ENCODE data around the gene IQGAP1. TPM values are rescaled to one million over a fixed set of nuclear protein-coding genes. Genes with fewer than 3 reads are reported as not detected.

IQGAP1 gene
- total RNA-seq, 4 donors from 2014 or later: 181 to 285 (median 193) TPM

- Histone ChIP-seq H3K27me3 (no peaks in the 10 kb centered on the region), H3K27ac (no peak overlapping the region), H3K36me3 (peaks cover 0 to 96% (median 2%) of the 10 kb centered on the region in 3 donors), H3K4me1 (peaks cover 0 to 20% (median 4%) of the 10 kb centered on the region in 3 donors), H3K9me3 (no peaks in the 10 kb centered on the region), H3K4me3 (no peak overlapping the region)
- TF ChIP-seq POLR2A (IDR thresholded peaks at IDR 0.05) (no peak), CTCF (IDR thresholded peaks at IDR 0.05) (no peak)
- intact Hi-C loops (cut with DNase I): no loop called here
- 76 to 83% methylated on average over 4 of the region's 4 CpGs for WGBS, 2 donors
- no peak for DNase-seq
Observed at GRCh38 chr15:90436952-90437351, 48.9 kb downstream of the IQGAP1 start.

GRCh38 chr15:90437516-90437915 lies 49.5 kb downstream of the IQGAP1 start:
- DNase-seq: no peak
- peaks cover 0 to 96% (median 7%) of the 10 kb centered on the region in 3 donors for H3K36me3 ChIP-seq
- no peak overlapping the region for H3K4me3 ChIP-seq
- no peaks in the 10 kb centered on the region for H3K27me3 ChIP-seq
- no peaks in the 10 kb centered on the region for H3K9me3 ChIP-seq
- TF ChIP-seq POLR2A (IDR thresholded peaks at IDR 0.05) (no peak), CTCF (IDR thresholded peaks at IDR 0.05) (no peak)
- H3K4me1 ChIP-seq: peaks cover 0 to 15% (median 4%) of the 10 kb centered on the region in 3 donors
- H3K27ac ChIP-seq: no peak overlapping the region
- intact Hi-C loops (cut with DNase I): no loop called here
- WGBS, 2 donors: 91 to 100% methylated on average over 2 of the region's 2 CpGs

- H3K9me3 ChIP-seq: no peaks in the 10 kb centered on the region
- no peak for TF ChIP-seq CTCF (IDR thresholded peaks at IDR 0.05)
- no peak for TF ChIP-seq POLR2A (IDR thresholded peaks at IDR 0.05)
- intact Hi-C loops (cut with DNase I): no loop called here
- H3K36me3 ChIP-seq: peaks cover 0 to 96% (median 27%) of the 10 kb centered on the region in 3 donors
- H3K27ac ChIP-seq: no peak overlapping the region
- no peak overlapping the region for H3K4me3 ChIP-seq
- DNase-seq: no peak
- 48 to 61% methylated on average over 2 of the region's 2 CpGs for WGBS, 2 donors
- no peaks in the 10 kb centered on the region for H3K27me3 ChIP-seq
- peaks cover 0 to 11% (median 4%) of the 10 kb centered on the region in 3 donors for H3K4me1 ChIP-seq
Observed at GRCh38 chr15:90439946-90440345, 51.9 kb downstream of the IQGAP1 start.

GRCh38 chr15:90441027-90441426 lies 53.0 kb downstream of the IQGAP1 start:
- intact Hi-C loops (cut with DNase I): no loop called here
- H3K9me3 ChIP-seq: no peaks in the 10 kb centered on the region
- no peaks in the 10 kb centered on the region for H3K27me3 ChIP-seq
- 87 to 89% methylated on average over 3 of the region's 3 CpGs for WGBS, 2 donors
- TF ChIP-seq CTCF (IDR thresholded peaks at IDR 0.05) (no peak), POLR2A (IDR thresholded peaks at IDR 0.05) (no peak)
- H3K27ac ChIP-seq: no peak overlapping the region
- DNase-seq: no peak
- peaks cover 0 to 96% (median 27%) of the 10 kb centered on the region in 3 donors for H3K36me3 ChIP-seq
- no peak overlapping the region for H3K4me3 ChIP-seq
- peaks cover 0 to under 1% (median 0%) of the 10 kb centered on the region in 3 donors for H3K4me1 ChIP-seq

- Histone ChIP-seq H3K27me3 (no peaks in the 10 kb centered on the region), H3K9me3 (no peaks in the 10 kb centered on the region), H3K27ac (no peak overlapping the region), H3K4me3 (no peak overlapping the region), H3K4me1 (no peaks in the 10 kb centered on the region), H3K36me3 (peaks cover 0 to 96% (median 27%) of the 10 kb centered on the region in 3 donors)
- TF ChIP-seq POLR2A (IDR thresholded peaks at IDR 0.05) (no peak), CTCF (IDR thresholded peaks at IDR 0.05) (no peak)
- 83 to 93% methylated on average over 4 of the region's 5 CpGs for WGBS, 2 donors
- no peak for DNase-seq
- intact Hi-C loops (cut with DNase I): no loop called here
Observed at GRCh38 chr15:90442423-90442822, 54.4 kb downstream of the IQGAP1 start.
